Natural killer cell (primary cell): ENCODE measurements around the gene ANKRD44. TPM values are rescaled to one million over a fixed set of nuclear protein-coding genes. Genes with fewer than 3 reads are reported as not detected.

Source experiments
- ATAC-seq, 3 donors: fragments of 150-1000 bp in 2 of 3; fragments of 200-7000 bp in 1 of 3; cut with Tn5 transposase; 1 replicate in 1 of 3; 2 replicates in 2 of 3; pipeline ENCODE4 v1.10.0; 2021; ENCODE audit warnings: mild to moderate bottlenecking in 2 of 3, moderate library complexity in 2 of 3
- DNase-seq, 2 donors: peaks; one replicate each; pipeline versions ENCODE4 v3.0.0 to v3.0.0-alpha.2; 2013 to 2021; ENCODE audit warnings: mixed read lengths in 1 of 2
- H3K27ac ChIP-seq: one replicate; pipeline ENCODE4 v1.5.1; 2013; ENCODE audit warnings: mild to moderate bottlenecking, low read length
- H3K27me3 ChIP-seq: one replicate; pipeline ENCODE4 v1.6.1; 2013; ENCODE audit warnings: low read length; ENCODE audit not compliant: control insufficient read depth, insufficient read depth
- H3K36me3 ChIP-seq: one replicate; pipeline ENCODE4 v1.6.1; 2013; ENCODE audit warnings: low read length; ENCODE audit not compliant: control insufficient read depth, insufficient read depth
- H3K4me1 ChIP-seq: one replicate; pipeline ENCODE4 v1.6.1; 2013; ENCODE audit warnings: low read length; ENCODE audit not compliant: control insufficient read depth, insufficient read depth
- H3K4me3 ChIP-seq: one replicate; pipeline ENCODE4 v1.5.1; 2013; ENCODE audit warnings: low read length
- H3K9me3 ChIP-seq: one replicate; pipeline ENCODE4 v1.6.1; 2013; ENCODE audit warnings: low read length; ENCODE audit not compliant: control insufficient read depth, insufficient read depth
- H3K27ac Mint-ChIP-seq, 2 donors: one replicate each; pipeline ENCODE4 v1.8.0; 2022; ENCODE audit warnings: mild to moderate bottlenecking in 2 of 2, mixed read lengths in 2 of 2, moderate library complexity in 1 of 2
- H3K27me3 Mint-ChIP-seq, 2 donors: one replicate each; pipeline ENCODE4 v1.8.0; 2022; ENCODE audit warnings: low read depth in 2 of 2, mixed read lengths in 2 of 2
- H3K36me3 Mint-ChIP-seq: one replicate; pipeline ENCODE4 v1.8.0; 2022; ENCODE audit warnings: mixed read lengths
- H3K4me1 Mint-ChIP-seq, 2 donors: one replicate each; pipeline ENCODE4 v1.8.0; 2022; ENCODE audit warnings: mixed read lengths in 2 of 2
- H3K4me3 Mint-ChIP-seq: one replicate; pipeline ENCODE4 v1.8.0; 2022; ENCODE audit warnings: mild to moderate bottlenecking, moderate library complexity, mixed read lengths
- H3K9me3 Mint-ChIP-seq, 2 donors: one replicate each; pipeline ENCODE4 v1.8.0; 2022; ENCODE audit warnings: mixed read lengths in 2 of 2
- WGBS: methylation state at CpG from one replicate; pipeline ENCODE4 v1.1.7; 2013; ENCODE audit warnings: missing lambda C conversion rate; ENCODE audit not compliant: insufficient coverage; 5-methylcytosine and 5-hydroxymethylcytosine counted together
- intact Hi-C: fragments of 100-400 bp; cut with micrococcal nuclease; formaldehyde crosslinking; loops from one replicate; pipeline ENCODE4 v1.14.2; 2022
- total RNA-seq, 4 donors: library from RNA; stranded (reverse); fragments of 120-200 nt in 1 of 4; gene quantifications; one replicate each; pipeline versions ENCODE4 v1.2.3 to v1.2.4, GENCODE V29; 2013 to 2022
- TF ChIP-seq, protein P1 (sequence below): fragments of 200-600 bp; IDR thresholded peaks from one replicate; pipeline ENCODE4 v1.8.0; 2022; ENCODE audit warnings: antibody characterized with exemption

ANKRD44 gene
- total RNA-seq, 3 donors from 2014 or later (not counting 1 experiment from before 2014, with no cell fraction given), result 252 to 376 (median 311) TPM

DNA sequence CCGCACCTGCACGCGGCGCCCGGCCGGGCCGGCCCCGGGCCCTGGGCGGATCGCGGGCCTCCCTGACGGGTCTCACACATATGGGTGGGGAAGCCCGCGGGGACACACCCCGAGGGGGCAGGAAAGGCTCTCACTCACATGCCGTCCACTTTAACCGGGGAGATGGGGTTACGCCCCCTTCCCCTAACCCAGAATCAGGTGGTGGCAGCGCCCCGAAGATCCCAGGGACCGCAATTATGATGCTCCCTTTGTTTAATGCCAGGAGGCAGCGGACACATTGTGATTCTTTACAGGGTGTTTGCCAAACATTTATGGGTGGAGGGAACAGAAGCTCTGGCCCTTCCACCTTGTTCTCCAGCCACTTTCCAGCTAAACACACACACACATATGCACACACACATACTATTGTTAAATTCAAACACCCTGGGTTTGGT, 424 bp upstream of the ANKRD44 start:
- TF ChIP-seq, protein P1, sequence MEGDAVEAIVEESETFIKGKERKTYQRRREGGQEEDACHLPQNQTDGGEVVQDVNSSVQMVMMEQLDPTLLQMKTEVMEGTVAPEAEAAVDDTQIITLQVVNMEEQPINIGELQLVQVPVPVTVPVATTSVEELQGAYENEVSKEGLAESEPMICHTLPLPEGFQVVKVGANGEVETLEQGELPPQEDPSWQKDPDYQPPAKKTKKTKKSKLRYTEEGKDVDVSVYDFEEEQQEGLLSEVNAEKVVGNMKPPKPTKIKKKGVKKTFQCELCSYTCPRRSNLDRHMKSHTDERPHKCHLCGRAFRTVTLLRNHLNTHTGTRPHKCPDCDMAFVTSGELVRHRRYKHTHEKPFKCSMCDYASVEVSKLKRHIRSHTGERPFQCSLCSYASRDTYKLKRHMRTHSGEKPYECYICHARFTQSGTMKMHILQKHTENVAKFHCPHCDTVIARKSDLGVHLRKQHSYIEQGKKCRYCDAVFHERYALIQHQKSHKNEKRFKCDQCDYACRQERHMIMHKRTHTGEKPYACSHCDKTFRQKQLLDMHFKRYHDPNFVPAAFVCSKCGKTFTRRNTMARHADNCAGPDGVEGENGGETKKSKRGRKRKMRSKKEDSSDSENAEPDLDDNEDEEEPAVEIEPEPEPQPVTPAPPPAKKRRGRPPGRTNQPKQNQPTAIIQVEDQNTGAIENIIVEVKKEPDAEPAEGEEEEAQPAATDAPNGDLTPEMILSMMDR, result no peak
- H3K4me3 ChIP-seq, result peak overlapping the region; percentile 37
- 1% methylated on average over 22 of the region's 22 CpGs for WGBS
- H3K36me3 ChIP-seq, result peaks cover 1% of the 10 kb centered on the region
- Mint-ChIP-seq H3K4me1 (peaks cover 46 to 51% of the 10 kb centered on the region in 2 donors), H3K27ac (peak overlapping the region; percentile 94 to 97), H3K27me3 (no peaks in the 10 kb centered on the region), H3K9me3 (no peaks in the 10 kb centered on the region), H3K36me3 (no peaks in the 10 kb centered on the region), H3K4me3 (peak overlapping the region; percentile 84)
- no peaks in the 10 kb centered on the region for H3K27me3 ChIP-seq
- H3K4me1 ChIP-seq, result peaks cover 27% of the 10 kb centered on the region
- intact Hi-C loops, result loop anchor here (1.0 to 2.0 kb wide), 2 partner anchors 120 to 198 kb away; no protein-coding TSS in a partner anchor
- H3K27ac ChIP-seq, result peak overlapping the region; percentile 77
- DNase-seq, result no peak
- ATAC-seq, result no peak
- no peaks in the 10 kb centered on the region for H3K9me3 ChIP-seq

DNA sequence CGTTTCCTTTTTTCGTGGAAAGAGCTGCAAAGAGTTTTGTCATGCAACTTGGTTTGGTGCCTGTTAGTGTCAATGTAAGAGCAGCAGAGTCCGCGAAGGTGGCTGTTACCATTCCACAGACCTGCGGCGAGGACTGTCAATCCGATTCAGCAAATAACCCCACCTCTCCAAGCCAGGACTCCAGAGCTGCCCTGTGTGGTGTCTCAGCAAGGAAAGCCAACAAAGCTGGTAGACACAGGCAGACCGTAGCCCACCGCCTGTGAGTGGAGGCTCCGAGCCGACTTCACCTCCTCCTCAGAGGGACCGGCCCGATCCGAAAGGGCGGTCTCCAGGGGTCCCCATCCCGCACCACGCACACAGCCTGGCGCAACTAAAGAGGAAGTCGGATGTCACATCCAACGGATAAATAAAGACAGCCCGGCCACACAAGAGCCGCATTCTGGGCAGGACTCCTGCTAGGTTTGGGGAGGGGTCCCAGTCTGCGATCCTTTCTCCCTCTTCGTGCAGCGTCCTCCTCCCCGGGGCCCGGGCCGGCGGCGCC, 819 bp downstream of the ANKRD44 start:
- WGBS, result under 1% methylated on average over 30 of the region's 30 CpGs
- peak; percentile 49 to 70 for DNase-seq
- intact Hi-C loops, result loop anchor here (1.0 to 5.0 kb wide), 8 partner anchors 17 to 1652 kb away; partner anchors contain the start of gene SLC39A10
- peak overlapping the region; percentile 95 for H3K4me3 ChIP-seq
- Mint-ChIP-seq H3K36me3 (no peaks in the 10 kb centered on the region), H3K27ac (peak overlapping the region; percentile 94 to 97), H3K4me1 (peaks cover 53 to 57% of the 10 kb centered on the region in 2 donors), H3K9me3 (no peaks in the 10 kb centered on the region), H3K27me3 (no peaks in the 10 kb centered on the region), H3K4me3 (peak overlapping the region; percentile 96)
- ATAC-seq, result peak in 2 of 3 donors; percentile 2 to 6
- H3K27me3 ChIP-seq, result no peaks in the 10 kb centered on the region
- H3K4me1 ChIP-seq, result peaks cover 30% of the 10 kb centered on the region
- H3K9me3 ChIP-seq, result no peaks in the 10 kb centered on the region
- H3K36me3 ChIP-seq, result peaks cover 2% of the 10 kb centered on the region
- TF ChIP-seq, protein P1, result no peak
- H3K27ac ChIP-seq, result peak overlapping the region; percentile 98

DNA sequence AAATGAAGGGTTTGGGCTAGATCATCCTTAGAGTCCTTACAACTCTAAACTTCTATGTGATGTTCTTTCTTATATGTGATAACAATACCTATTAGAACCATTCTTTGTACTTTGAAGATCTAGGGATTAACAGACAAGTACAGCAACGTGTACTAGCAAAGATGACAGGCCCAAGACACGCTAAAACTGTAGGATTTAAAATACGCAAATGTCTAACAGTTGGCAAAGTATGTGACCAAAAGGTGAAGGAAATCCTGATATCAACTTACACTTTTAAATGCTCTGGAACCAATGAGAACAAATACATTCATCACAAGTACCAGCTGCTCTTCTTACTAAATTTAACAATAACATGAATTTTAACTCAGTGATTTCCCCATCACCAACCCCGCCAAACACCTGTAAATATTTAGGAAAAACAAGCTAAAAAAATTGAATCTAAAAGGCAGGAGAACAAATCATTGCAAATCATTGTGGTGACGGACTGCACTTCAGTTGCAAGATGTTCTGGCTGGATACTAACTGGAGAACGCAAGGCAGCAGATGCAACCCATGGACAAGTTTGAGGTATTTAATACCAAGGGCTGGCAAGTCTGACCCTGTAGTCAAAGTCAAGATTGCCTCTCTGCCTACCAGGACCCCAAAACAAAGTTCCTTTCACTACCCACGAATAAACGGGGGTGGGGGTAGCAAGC, 1.4 kb downstream of the ANKRD44 start:
- WGBS, result 23% methylated on average over 6 of the region's 8 CpGs
- intact Hi-C loops, result loop anchor here (1.0 to 5.0 kb wide), 6 partner anchors 17 to 1652 kb away; partner anchors contain the start of gene SLC39A10
- Histone ChIP-seq H3K36me3 (peaks cover 2% of the 10 kb centered on the region), H3K27me3 (no peaks in the 10 kb centered on the region), H3K4me1 (peaks cover 36% of the 10 kb centered on the region), H3K27ac (peak overlapping the region; percentile 98), H3K4me3 (peak overlapping the region; percentile 95), H3K9me3 (no peaks in the 10 kb centered on the region)
- Mint-ChIP-seq H3K27me3 (no peaks in the 10 kb centered on the region), H3K36me3 (no peaks in the 10 kb centered on the region), H3K4me1 (peaks cover 57 to 60% of the 10 kb centered on the region in 2 donors), H3K27ac (peak overlapping the region; percentile 94 to 97), H3K4me3 (peak overlapping the region; percentile 96), H3K9me3 (no peaks in the 10 kb centered on the region)
- ATAC-seq (no peak), DNase-seq (peak in 1 of 2 donors; percentile 40)
- TF ChIP-seq, protein P1, result no peak
